ENCODE measurements around the gene C12orf76. TPM values are rescaled to one million over a fixed set of nuclear protein-coding genes. Genes with fewer than 3 reads are reported as not detected.
A peak's percentile ranks its signal among the peaks of the same experiment; 100 is the strongest.

Gene C12orf76
- total and polyA plus RNA-seq, 2 of the 13 experiments (the other 11 are each of a cell fraction or from before 2014, with no cell fraction given) = 15.8 to 38.4 TPM

GRCh38 chr12:110039085-110039807, 9.1 kb downstream of the C12orf76 start (continued):
- TF ChIP-seq GLI4 (CRISPR knock-in tag; IDR thresholded peaks at IDR 0.05; ENCODE audit: borderline replicate concordance) (no peak), ZNF784 (CRISPR knock-in tag; IDR thresholded peaks at IDR 0.05; ENCODE audit: borderline replicate concordance) (no peak), ZMYM2 (CRISPR knock-in tag; IDR thresholded peaks at IDR 0.05) (no peak), ZNF296 (CRISPR knock-in tag; conservative IDR thresholded peaks at IDR 0.05) (no peak), REPIN1 (CRISPR knock-in tag; IDR thresholded peaks at IDR 0.05; ENCODE audit: borderline replicate concordance, low read depth) (0 out of 2 replicates have a peak, but pooled peaks have one; percentile 22), FOXA1 (IDR thresholded peaks at IDR 0.05) (peak; percentile 71; the same call in 1 of the 2 replicates), FOXA1 (CRISPR knock-in tag; IDR thresholded peaks at IDR 0.05) (peak; percentile 75), HOXA7 (CRISPR knock-in tag; IDR thresholded peaks at IDR 0.05) (no peak), ZNF101 (CRISPR knock-in tag; IDR thresholded peaks at IDR 0.05; ENCODE audit: borderline replicate concordance, low read depth) (no peak), BCLAF1 (IDR thresholded peaks at IDR 0.05) (no peak), ZNF331 (CRISPR knock-in tag; IDR thresholded peaks at IDR 0.05) (peak; percentile 59), FOXO4 (CRISPR knock-in tag; conservative IDR thresholded peaks at IDR 0.05) (no peak), SKI (IDR thresholded peaks at IDR 0.05; ENCODE audit: partially characterized antibody) (no peak), ZNF552 (CRISPR knock-in tag; IDR thresholded peaks at IDR 0.05; ENCODE audit: borderline replicate concordance) (no peak), HOXA5 (CRISPR knock-in tag; IDR thresholded peaks at IDR 0.05) (no peak), SNAPC2 (CRISPR knock-in tag; IDR thresholded peaks at IDR 0.05) (no peak), SATB2 (CRISPR knock-in tag; IDR thresholded peaks at IDR 0.05) (no peak), ZNF367 (CRISPR knock-in tag; IDR thresholded peaks at IDR 0.05; ENCODE audit: borderline replicate concordance) (no peak), HINFP (CRISPR knock-in tag; IDR thresholded peaks at IDR 0.05; ENCODE audit: low read depth) (no peak), CEBPB (IDR thresholded peaks at IDR 0.05; ENCODE audit: borderline replicate concordance, low read depth, low read length) (peak; percentile 49; the same call in 1 of the 2 replicates), CHD2 (IDR thresholded peaks at IDR 0.05; ENCODE audit: low read depth, low read length) (no peak), NCOA2 (CRISPR knock-in tag; IDR thresholded peaks at IDR 0.05) (peak; percentile 93), STAT5B (CRISPR knock-in tag; IDR thresholded peaks at IDR 0.05) (no peak), ZFP36 (IDR thresholded peaks at IDR 0.05; ENCODE audit: borderline replicate concordance, low read depth, low read length, partially characterized antibody) (no peak)

Data from HepG2 (cell line).